Spleen (tissue), 7 donors: ENCODE results near the gene PDE4D.

Experiments
- CTCF ChIP-seq, 11 experiments: fragments of 200-600 bp in 7 of 11; fragments of 450-650 bp in 4 of 11; sonication (generic) in 4 of 11; IDR thresholded peaks in 8 of 11; conservative IDR thresholded peaks in 3 of 11; 1 replicate in 7 of 11; 2 replicates in 4 of 11; pipeline versions ENCODE4 v1.4.0 to v1.8.0; 2016 to 2021; ENCODE audit warnings: antibody characterized with exemption in 11 of 11, inconsistent platforms in 4 of 11, mild to moderate bottlenecking in 1 of 11
- POLR2A ChIP-seq, 3 donors: fragments of 450-650 bp; IDR thresholded peaks; one replicate each; pipeline ENCODE4 v1.5.1; 2017; ENCODE audit warnings: antibody characterized with exemption in 3 of 3, mild to moderate bottlenecking in 1 of 3
- donor health status: DM: no; HTN: no; CAD: no; lungs with moderate emphysema.
- donor health status: DM: no; HTN: no; CAD: no.
- donor health status: DM: no; HTN: no; CAD: no.

GRCh38 chr5:59711310-59711709, 182.2 kb downstream of the PDE4D start:
- no peak for TF ChIP-seq CTCF (IDR thresholded peaks at IDR 0.05 in 8 of 11, conservative IDR thresholded peaks at IDR 0.05 in 3 of 11)
- TF ChIP-seq POLR2A (IDR thresholded peaks at IDR 0.05) = no peak
